Large intestine (tissue), 3 donors: ENCODE data around the gene MIEN1. TPM values are rescaled to one million over a fixed set of nuclear protein-coding genes. Genes with fewer than 3 reads are reported as not detected.
"Not testable (repeated sequence)": the region's sequence is repeated elsewhere in the genome, so short reads cannot be mapped to it uniquely, and the experiment has no call there.

ENCODE experiments used
- DNase-seq, 2 donors: peaks; one replicate each; pipeline versions ENCODE4 v3.0.0 to v3.0.0-alpha.2; 2013
- H3K27ac ChIP-seq: one replicate; pipeline ENCODE4 v1.5.1; 2013; ENCODE audit warnings: low read length
- H3K27me3 ChIP-seq: 2 replicates; pipeline ENCODE4 v1.6.1; 2013; ENCODE audit warnings: low read length; ENCODE audit not compliant: control insufficient read depth, insufficient read depth
- H3K36me3 ChIP-seq: 2 replicates; pipeline ENCODE4 v1.6.1; 2013; ENCODE audit warnings: low read length; ENCODE audit not compliant: control insufficient read depth, insufficient read depth
- H3K4me1 ChIP-seq: one replicate; pipeline ENCODE4 v1.6.1; 2013; ENCODE audit warnings: low read length; ENCODE audit not compliant: control insufficient read depth, insufficient read depth
- H3K4me3 ChIP-seq: one replicate; pipeline ENCODE4 v1.5.1; 2013; ENCODE audit warnings: low read length
- H3K9me3 ChIP-seq: one replicate; pipeline ENCODE4 v1.6.1; 2013; ENCODE audit warnings: mild to moderate bottlenecking, low read depth, low read length, moderate library complexity; ENCODE audit not compliant: control insufficient read depth
- WGBS: methylation state at CpG from one replicate; pipeline ENCODE4 v1.1.5; 2013; ENCODE audit warnings: low lambda C conversion rate; ENCODE audit not compliant: insufficient coverage; 5-methylcytosine and 5-hydroxymethylcytosine counted together
- polyA plus RNA-seq: library from polyadenylated mRNA; unstranded; fragments of 120-200 nt; gene quantifications from one replicate; pipeline ENCODE4 v1.2.1, GENCODE V29; 2013

The MIEN1 gene
- polyA plus RNA-seq, 1 donor, result 43.8 TPM

DNA sequence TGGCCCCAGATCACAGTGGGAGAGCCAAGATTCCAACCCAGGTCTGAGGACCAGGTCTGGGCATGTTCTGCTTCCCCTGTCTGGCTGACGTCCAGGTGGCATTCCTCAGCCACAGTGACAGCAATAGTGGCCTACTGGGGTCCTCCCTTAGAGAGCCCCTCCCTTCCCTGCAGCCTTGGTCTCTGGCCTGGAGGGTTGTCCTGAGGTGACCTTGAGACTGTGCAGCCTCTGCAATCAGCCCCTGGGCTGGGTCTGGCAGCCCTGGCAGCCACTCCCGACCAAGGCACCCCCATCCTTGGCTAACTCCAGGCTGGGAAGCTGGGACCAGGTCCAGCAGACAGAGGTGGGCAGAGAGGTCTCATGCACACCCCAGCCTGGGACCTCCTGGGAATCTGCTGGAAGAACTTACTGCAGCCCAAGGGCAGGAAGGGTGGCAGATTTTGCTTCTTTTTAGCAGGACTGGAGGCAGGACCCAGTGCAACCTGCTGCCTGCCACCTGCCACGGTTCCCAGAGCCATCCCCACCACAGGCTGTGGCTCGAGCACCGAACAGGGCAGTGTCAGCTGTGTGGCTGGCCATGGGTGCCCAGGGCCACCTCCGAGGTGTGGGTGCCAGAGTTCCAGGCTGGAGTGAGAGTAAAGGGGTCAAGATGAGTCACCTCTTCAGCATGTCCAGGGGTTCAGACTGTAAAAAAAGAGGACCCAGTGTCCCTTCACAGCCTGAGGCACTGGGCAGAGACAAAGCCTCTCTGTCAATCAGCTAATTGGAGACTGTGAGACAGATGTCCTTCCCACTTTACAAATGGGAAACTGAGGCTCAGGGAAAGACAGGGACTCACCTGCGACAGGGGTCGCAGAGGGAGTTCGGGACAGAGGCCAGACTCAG is 20.0 kb upstream of the MIEN1 start:
- no peak overlapping the region for H3K27ac ChIP-seq
- no peaks in the 10 kb centered on the region for H3K27me3 ChIP-seq
- whole genome bisulfite sequencing, result no CpG with 5 or more reads among the region's 9 CpGs
- peaks cover 6% of the 10 kb centered on the region for H3K4me1 ChIP-seq
- no peaks in the 10 kb centered on the region for H3K9me3 ChIP-seq
- peaks cover 19% of the 10 kb centered on the region for H3K36me3 ChIP-seq
- no peak for DNase-seq
- no peak overlapping the region for H3K4me3 ChIP-seq

DNA sequence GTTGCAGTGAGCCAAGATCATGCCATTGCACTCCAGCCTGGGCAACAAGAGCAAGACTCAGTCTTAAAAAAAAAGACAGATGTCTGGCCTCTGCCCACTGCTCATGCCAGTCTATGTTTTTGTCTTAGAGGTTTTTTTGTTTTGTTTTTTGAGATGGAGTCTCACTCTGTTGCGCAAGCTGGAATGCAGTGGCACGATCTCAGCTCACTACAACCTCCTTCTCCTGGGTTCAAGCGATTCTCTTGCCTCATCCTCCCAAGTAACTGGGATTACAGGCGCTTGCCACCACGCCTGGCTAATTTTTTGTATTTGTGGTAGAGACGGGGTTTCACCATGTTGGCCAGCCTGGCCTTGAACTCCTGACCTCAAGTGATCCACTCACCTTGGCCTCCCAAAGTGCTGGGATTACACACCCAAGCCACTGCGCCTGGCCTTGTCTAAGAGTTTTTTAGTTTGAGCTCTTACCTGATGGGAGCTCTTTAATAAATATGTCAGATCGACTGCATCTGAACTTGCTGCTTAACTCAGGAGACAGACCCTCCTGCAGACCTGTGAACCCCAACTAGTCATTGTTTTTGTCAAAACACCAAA is 18.2 kb upstream of the MIEN1 start:
- H3K27ac ChIP-seq, H3K4me3 ChIP-seq, H3K27me3 ChIP-seq, DNase-seq, H3K4me1 ChIP-seq, H3K9me3 ChIP-seq: not testable (repeated sequence)
- H3K36me3 ChIP-seq, result peaks cover 37% of the 10 kb centered on the region
- no CpG with 5 or more reads among the region's 8 CpGs for WGBS

DNA sequence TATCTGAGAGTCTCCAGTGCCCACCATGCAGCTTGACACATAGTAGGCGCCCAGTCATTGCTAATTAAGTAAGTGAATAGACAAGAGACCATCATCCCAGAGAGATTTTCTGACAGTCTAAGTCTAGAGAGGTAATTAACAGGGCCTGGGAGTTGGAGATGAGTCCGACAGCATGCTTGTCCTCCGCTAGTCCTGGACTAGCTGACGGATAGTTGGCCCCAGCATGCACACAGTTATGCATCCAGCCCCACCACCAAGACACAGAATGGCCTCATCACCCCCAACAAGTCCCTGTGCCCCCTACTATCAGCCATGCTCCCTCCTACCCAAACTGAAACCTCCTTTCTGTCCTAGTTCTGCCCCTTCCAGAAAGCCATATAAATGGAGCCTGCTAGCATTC is 17.4 kb upstream of the MIEN1 start:
- peaks cover 45% of the 10 kb centered on the region for H3K36me3 ChIP-seq
- DNase-seq, result no peak
- H3K4me1 ChIP-seq, result no peaks in the 10 kb centered on the region
- WGBS, result no CpG with 5 or more reads among the region's 4 CpGs
- H3K27ac ChIP-seq, result no peak overlapping the region
- H3K4me3 ChIP-seq, result no peak overlapping the region
- H3K9me3 ChIP-seq, result no peaks in the 10 kb centered on the region
- no peaks in the 10 kb centered on the region for H3K27me3 ChIP-seq

GRCh38 chr17:39746145-39746461 is 15.8 kb upstream of the MIEN1 start:
- no peak for DNase-seq
- WGBS, result no CpG with 5 or more reads among the region's 7 CpGs
- peaks cover 51% of the 10 kb centered on the region for H3K36me3 ChIP-seq

GRCh38 chr17:39745335-39746144 is 15.2 kb upstream of the MIEN1 start:
- Histone ChIP-seq H3K27me3 (peaks cover 4% of the 10 kb centered on the region), H3K4me1 (peaks cover 9% of the 10 kb centered on the region), H3K4me3 (no peak overlapping the region), H3K27ac (no peak overlapping the region), H3K9me3 (no peaks in the 10 kb centered on the region), H3K36me3 (peaks cover 51% of the 10 kb centered on the region)
- WGBS, result no CpG with 5 or more reads among the region's 23 CpGs
- no peak for DNase-seq

More at GRCh38 chr17:39746145-39746461, 15.8 kb upstream of the MIEN1 start:
- Histone ChIP-seq H3K4me1 (peaks cover 5% of the 10 kb centered on the region), H3K9me3 (no peaks in the 10 kb centered on the region), H3K27me3 (peaks cover under 1% of the 10 kb centered on the region), H3K27ac (no peak overlapping the region), H3K4me3 (no peak overlapping the region)

GRCh38 chr17:39744836-39745215 is 14.5 kb upstream of the MIEN1 start:
- no CpG with 5 or more reads among the region's 8 CpGs for WGBS

GRCh38 chr17:39744075-39744835 is 13.9 kb upstream of the MIEN1 start:
- peaks cover 7% of the 10 kb centered on the region for H3K27me3 ChIP-seq
- H3K9me3 ChIP-seq, result no peaks in the 10 kb centered on the region
- no peak overlapping the region for H3K27ac ChIP-seq
- no CpG with 5 or more reads among the region's 16 CpGs for WGBS
- no peak for DNase-seq
- no peak overlapping the region for H3K4me3 ChIP-seq
- H3K36me3 ChIP-seq, result peaks cover 51% of the 10 kb centered on the region
- H3K4me1 ChIP-seq, result peaks cover 9% of the 10 kb centered on the region

More at GRCh38 chr17:39744836-39745215, 14.5 kb upstream of the MIEN1 start:
- Histone ChIP-seq H3K27me3 (peaks cover 4% of the 10 kb centered on the region), H3K4me1 (peaks cover 9% of the 10 kb centered on the region), H3K36me3 (peaks cover 51% of the 10 kb centered on the region), H3K27ac (no peak overlapping the region), H3K9me3 (no peaks in the 10 kb centered on the region), H3K4me3 (no peak overlapping the region)
- no peak for DNase-seq

- Histone ChIP-seq H3K27me3 (peaks cover 12% of the 10 kb centered on the region), H3K9me3 (no peaks in the 10 kb centered on the region), H3K27ac (no peak overlapping the region), H3K36me3 (peaks cover 51% of the 10 kb centered on the region), H3K4me3 (no peak overlapping the region), H3K4me1 (peaks cover 9% of the 10 kb centered on the region)
- no peak for DNase-seq
- WGBS, result no CpG with 5 or more reads among the region's 21 CpGs
Observed at GRCh38 chr17:39742856-39743436, 12.6 kb upstream of the MIEN1 start.

GRCh38 chr17:39742126-39742855 is 12.0 kb upstream of the MIEN1 start:
- Histone ChIP-seq H3K27ac (no peak overlapping the region), H3K9me3 (no peaks in the 10 kb centered on the region), H3K4me1 (peaks cover 9% of the 10 kb centered on the region), H3K36me3 (peaks cover 47% of the 10 kb centered on the region), H3K4me3 (no peak overlapping the region), H3K27me3 (peaks cover 19% of the 10 kb centered on the region)
- WGBS, result no CpG with 5 or more reads among the region's 18 CpGs
- DNase-seq, result no peak
